CD4-positive, alpha-beta T cell treated with Interleukin-15 for 4 hours (primary cell): Measurements from ENCODE around the gene PXDN.

Experiments used
- DNase-seq: peaks from one replicate; pipeline ENCODE4 v3.0.0-alpha.2; 2020; ENCODE audit warnings: low spot score

The PXDN gene

GRCh38 chr2:1610096-1610485 is 134.2 kb downstream of the PXDN start:
- DNase-seq: no peak

GRCh38 chr2:1609485-1610095 is 134.7 kb downstream of the PXDN start:
- no peak for DNase-seq

GRCh38 chr2:1609040-1609439 is 135.3 kb downstream of the PXDN start:
- DNase-seq: no peak

- no peak for DNase-seq
These were observed 136.2 kb downstream of the PXDN start for GRCh38 chr2:1607971-1608688.

GRCh38 chr2:1607236-1607920 is 136.9 kb downstream of the PXDN start:
- DNase-seq: no peak

GRCh38 chr2:1606421-1607235 is 137.7 kb downstream of the PXDN start:
- no peak for DNase-seq

GRCh38 chr2:1606046-1606400 is 138.3 kb downstream of the PXDN start:
- no peak for DNase-seq

GRCh38 chr2:1605102-1606045 is 138.9 kb downstream of the PXDN start:
- DNase-seq: no peak

- DNase-seq: no peak
These were observed 140.8 kb downstream of the PXDN start for GRCh38 chr2:1603521-1603920.

GRCh38 chr2:1603059-1603458 is 141.3 kb downstream of the PXDN start:
- no peak for DNase-seq

GRCh38 chr2:1602278-1603010 is 141.9 kb downstream of the PXDN start:
- no peak for DNase-seq

- no peak for DNase-seq
These were observed 142.6 kb downstream of the PXDN start for GRCh38 chr2:1601471-1602277.

GRCh38 chr2:1601067-1601412 is 143.3 kb downstream of the PXDN start:
- DNase-seq: no peak

GRCh38 chr2:1600191-1601066 is 143.9 kb downstream of the PXDN start:
- no peak for DNase-seq

- no peak for DNase-seq
These were observed 144.8 kb downstream of the PXDN start for GRCh38 chr2:1599301-1600085.

GRCh38 chr2:1598800-1599199 is 145.5 kb downstream of the PXDN start:
- DNase-seq: no peak

GRCh38 chr2:1598041-1598710 is 146.1 kb downstream of the PXDN start:
- no peak for DNase-seq

GRCh38 chr2:1595274-1595673 is 149.0 kb downstream of the PXDN start:
- no peak for DNase-seq
